ENCODE results near the gene EOMES. TPM values are rescaled to one million over a fixed set of nuclear protein-coding genes. Genes with fewer than 3 reads are reported as not detected.

The EOMES gene
- total and polyA plus RNA-seq, 2 experiments from 2014 or later, result 0.34 TPM; not detected in 1

DNA sequence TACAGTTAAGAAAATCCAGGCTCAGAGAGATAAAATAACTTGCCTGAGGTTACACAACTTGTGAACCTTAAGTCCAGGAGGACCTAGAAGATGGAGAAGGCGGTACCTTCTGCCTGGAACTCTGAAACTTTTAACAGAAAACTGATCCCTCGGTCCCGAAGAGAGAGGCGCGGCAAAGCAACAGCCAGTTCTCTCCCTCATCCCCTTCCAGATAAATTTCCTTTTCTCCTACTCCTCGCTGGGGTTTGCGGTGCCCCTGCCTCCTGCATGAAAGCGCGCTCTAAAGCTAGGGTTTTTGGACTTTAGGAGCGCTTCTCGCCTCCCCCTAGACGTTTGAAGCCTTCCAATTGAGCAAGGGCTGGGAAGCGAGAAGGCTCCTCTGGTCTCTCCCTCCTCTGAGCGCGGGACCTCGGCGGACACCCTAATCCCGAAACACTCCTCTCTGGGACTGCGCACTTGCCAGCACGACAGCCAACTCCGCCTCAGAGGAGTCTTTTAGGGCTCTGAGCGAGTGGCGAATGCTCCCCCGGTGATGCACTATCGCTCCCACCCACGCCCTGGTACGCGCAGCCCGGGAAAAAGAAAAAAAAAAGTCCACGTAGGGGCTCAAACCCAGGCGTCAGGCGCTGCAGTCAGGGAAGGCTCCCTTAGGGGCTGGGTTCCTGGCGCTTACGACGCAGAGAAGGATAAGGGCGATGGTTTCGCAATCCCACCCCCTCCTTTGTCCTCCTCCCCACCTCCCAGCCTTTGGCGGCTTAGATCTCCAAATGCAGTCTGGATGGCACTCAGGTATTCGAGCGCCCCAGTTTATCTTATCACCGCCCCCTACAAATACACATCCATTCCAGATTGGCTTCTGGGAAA lies 7.9 kb upstream of the EOMES start:
- Histone ChIP-seq H3K4me3 (peak overlapping the region; percentile 12), H3K9me3 (ENCODE audit: low read depth) (no peaks in the 10 kb centered on the region), H3K27ac (no peak overlapping the region), H3K36me3 (no peaks in the 10 kb centered on the region), H3K27me3 (peaks cover 93% of the 10 kb centered on the region), H3K4me1 (ENCODE audit: low read depth) (peaks cover 7% of the 10 kb centered on the region)
- peak; percentile 20 to 54 for DNase-seq (ENCODE audit: low read depth in 1 of 2, low spot score in 1 of 2)
- TF ChIP-seq, protein P1, sequence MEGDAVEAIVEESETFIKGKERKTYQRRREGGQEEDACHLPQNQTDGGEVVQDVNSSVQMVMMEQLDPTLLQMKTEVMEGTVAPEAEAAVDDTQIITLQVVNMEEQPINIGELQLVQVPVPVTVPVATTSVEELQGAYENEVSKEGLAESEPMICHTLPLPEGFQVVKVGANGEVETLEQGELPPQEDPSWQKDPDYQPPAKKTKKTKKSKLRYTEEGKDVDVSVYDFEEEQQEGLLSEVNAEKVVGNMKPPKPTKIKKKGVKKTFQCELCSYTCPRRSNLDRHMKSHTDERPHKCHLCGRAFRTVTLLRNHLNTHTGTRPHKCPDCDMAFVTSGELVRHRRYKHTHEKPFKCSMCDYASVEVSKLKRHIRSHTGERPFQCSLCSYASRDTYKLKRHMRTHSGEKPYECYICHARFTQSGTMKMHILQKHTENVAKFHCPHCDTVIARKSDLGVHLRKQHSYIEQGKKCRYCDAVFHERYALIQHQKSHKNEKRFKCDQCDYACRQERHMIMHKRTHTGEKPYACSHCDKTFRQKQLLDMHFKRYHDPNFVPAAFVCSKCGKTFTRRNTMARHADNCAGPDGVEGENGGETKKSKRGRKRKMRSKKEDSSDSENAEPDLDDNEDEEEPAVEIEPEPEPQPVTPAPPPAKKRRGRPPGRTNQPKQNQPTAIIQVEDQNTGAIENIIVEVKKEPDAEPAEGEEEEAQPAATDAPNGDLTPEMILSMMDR (IDR thresholded peaks at IDR 0.05; ENCODE audit: low read depth, low read length), result no peak

DNA sequence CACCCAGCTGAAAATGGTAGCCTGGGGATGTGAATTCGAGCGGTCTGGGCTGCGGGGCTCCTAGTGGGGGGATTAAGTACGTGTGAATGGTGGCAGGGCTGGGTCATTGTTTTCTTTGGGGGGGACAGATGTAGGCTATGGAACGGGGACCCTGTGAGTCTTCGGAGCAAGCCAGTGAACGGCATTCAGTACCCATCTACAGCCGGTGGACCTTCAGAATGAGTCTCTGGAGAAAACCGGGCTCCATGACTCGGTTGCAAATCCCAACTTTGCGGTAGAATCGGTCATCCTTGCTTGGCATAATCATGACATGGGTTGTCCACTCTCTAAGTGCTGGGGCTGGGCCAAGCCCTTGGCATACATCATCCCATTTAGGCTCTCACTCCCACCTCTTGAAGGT lies 7.2 kb upstream of the EOMES start:
- TF ChIP-seq, protein P1 (IDR thresholded peaks at IDR 0.05; ENCODE audit: low read depth, low read length), result no peak
- Histone ChIP-seq H3K9me3 (ENCODE audit: low read depth) (no peaks in the 10 kb centered on the region), H3K27ac (no peak overlapping the region), H3K27me3 (peaks cover 100% of the 10 kb centered on the region), H3K4me3 (peak overlapping the region; percentile 12), H3K4me1 (ENCODE audit: low read depth) (peaks cover 7% of the 10 kb centered on the region), H3K36me3 (no peaks in the 10 kb centered on the region)
- DNase-seq (ENCODE audit: low read depth in 1 of 2, low spot score in 1 of 2), result no peak

DNA sequence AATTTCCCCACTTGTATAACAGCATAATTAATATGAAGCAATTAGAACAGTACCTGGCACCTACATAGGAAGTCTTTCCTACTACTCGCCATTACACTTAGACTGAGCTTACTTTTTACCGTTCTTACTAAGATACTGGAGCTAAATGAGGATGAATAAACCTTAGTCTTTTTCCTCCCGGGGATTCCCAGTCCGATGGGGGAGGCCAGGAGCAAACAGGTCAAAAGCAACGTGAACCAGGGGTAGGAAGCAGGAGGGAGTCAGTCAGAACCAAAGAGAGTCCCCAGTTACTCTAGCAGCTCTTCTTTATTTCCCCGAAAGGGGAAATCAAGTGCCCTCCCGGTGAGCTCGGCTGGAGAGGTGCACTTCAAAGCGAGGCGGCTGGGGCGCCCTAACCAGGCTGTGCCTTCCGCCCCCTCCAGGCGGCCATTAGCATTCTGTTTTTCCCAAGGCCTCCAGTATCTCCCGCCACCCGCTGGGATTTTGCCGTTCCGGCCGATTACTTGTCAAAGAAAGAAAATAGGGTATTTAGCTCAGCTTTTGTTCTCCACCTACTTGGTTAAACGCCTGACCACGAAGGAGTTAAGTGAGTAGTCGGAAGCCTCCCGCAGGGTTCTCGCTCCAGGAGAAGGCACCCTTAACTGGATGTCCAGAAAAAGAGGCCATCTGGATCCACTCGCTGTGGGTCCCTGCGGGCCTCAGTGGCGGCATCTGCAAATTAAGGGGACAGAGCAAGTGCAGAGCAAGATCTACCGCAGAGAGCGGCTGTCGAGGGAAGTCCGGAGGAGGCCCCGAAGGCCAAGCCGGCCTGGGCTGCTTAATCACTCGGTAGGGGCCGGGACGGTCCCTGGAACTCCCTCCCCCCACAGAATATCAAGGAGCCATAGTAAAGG lies 6.3 kb upstream of the EOMES start:
- no peaks in the 10 kb centered on the region for H3K36me3 ChIP-seq
- peak overlapping the region; percentile 18 for H3K4me3 ChIP-seq
- H3K9me3 ChIP-seq (ENCODE audit: low read depth), result no peaks in the 10 kb centered on the region
- TF ChIP-seq, protein P1 (IDR thresholded peaks at IDR 0.05; ENCODE audit: low read depth, low read length), result no peak
- H3K27ac ChIP-seq, result no peak overlapping the region
- peaks cover 100% of the 10 kb centered on the region for H3K27me3 ChIP-seq
- DNase-seq (ENCODE audit: low read depth in 1 of 2, low spot score in 1 of 2), result peak in 1 of 2 donors; percentile 45
- peaks cover 14% of the 10 kb centered on the region for H3K4me1 ChIP-seq (ENCODE audit: low read depth)

DNA sequence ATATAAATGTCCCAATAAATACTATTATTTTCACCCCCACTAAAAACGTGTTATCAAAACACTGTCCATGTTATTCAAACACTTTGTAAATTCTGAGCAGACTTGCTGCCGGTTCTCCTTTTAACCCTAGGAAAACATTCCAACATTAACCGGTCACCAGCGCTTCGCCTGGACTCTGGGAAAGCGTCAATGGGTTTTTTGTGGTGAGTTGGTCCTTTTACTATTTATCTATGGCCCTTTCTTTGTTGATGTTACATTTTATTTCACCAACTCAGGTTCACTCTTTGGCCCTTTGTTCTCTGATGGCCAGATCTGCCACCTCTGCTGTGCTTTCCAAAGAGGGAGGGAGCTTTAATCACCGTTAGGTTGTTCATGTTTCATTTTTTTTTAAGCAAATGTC lies 4.1 kb upstream of the EOMES start:
- H3K27me3 ChIP-seq, result peaks cover 100% of the 10 kb centered on the region
- no peak for DNase-seq (ENCODE audit: low read depth in 1 of 2, low spot score in 1 of 2)
- no peak overlapping the region for H3K27ac ChIP-seq
- H3K4me3 ChIP-seq, result no peak overlapping the region
- TF ChIP-seq, protein P1 (IDR thresholded peaks at IDR 0.05; ENCODE audit: low read depth, low read length), result no peak
- peaks cover 15% of the 10 kb centered on the region for H3K4me1 ChIP-seq (ENCODE audit: low read depth)
- H3K9me3 ChIP-seq (ENCODE audit: low read depth), result no peaks in the 10 kb centered on the region
- H3K36me3 ChIP-seq, result no peaks in the 10 kb centered on the region

DNA sequence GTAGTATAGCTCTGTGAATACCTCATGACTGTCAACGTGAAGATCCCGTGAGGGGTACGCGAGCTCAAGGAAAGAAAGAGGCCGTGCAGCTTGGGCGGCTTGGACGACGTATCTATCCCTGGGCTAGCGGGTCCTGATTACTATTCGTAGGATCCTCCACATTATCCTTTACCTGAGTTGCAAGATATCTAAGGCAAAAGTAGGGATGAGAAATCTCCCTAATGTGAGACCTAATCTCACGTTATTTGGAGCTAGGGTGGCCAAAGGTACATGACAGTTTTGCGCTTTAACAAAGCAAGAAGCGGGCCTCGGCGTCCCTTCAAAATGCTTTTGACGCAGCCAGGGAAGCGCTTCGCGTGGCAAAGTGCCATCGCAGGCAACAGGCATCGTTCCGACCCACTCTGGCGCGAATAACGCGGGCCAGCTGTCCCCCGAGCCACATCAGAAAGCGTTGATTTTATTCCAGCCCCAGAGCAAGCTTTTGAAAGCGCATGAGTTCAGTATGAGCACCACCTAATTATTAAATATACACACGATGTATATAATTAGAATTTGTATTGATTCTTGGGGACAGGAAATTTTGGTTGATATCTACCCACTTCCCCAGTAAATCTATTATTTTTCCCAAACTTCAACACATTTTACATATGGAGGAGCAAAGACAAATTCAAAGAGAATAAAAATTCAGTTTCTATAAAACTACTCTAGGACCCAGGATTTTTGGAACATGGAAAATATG lies 2.5 kb upstream of the EOMES start:
- Histone ChIP-seq H3K27ac (no peak overlapping the region), H3K36me3 (no peaks in the 10 kb centered on the region), H3K4me3 (no peak overlapping the region), H3K9me3 (ENCODE audit: low read depth) (no peaks in the 10 kb centered on the region), H3K27me3 (peaks cover 100% of the 10 kb centered on the region), H3K4me1 (ENCODE audit: low read depth) (peaks cover 9% of the 10 kb centered on the region)
- TF ChIP-seq, protein P1 (IDR thresholded peaks at IDR 0.05; ENCODE audit: low read depth, low read length), result no peak
- peak in 1 of 2 donors; percentile 18 for DNase-seq (ENCODE audit: low read depth in 1 of 2, low spot score in 1 of 2)
